Measurements from ENCODE around the gene DGCR2.
"Not testable (repeated sequence)": the region's sequence is repeated elsewhere in the genome, so short reads cannot be mapped to it uniquely, and the experiment has no call there.

Gene DGCR2

GRCh38 chr22:19038164-19038546, 84.1 kb downstream of the DGCR2 start:
- DNase-seq: no peak

- DNase-seq: no peak
These were observed 84.7 kb downstream of the DGCR2 start for GRCh38 chr22:19037282-19038163.

GRCh38 chr22:19036523-19037273, 85.5 kb downstream of the DGCR2 start:
- DNase-seq: no peak

- no peak for DNase-seq
These were observed 86.0 kb downstream of the DGCR2 start for GRCh38 chr22:19036229-19036522.

- no peak for DNase-seq
These were observed 86.6 kb downstream of the DGCR2 start for GRCh38 chr22:19035474-19036228.

- not testable (repeated sequence) for DNase-seq
These were observed 87.1 kb downstream of the DGCR2 start for GRCh38 chr22:19035126-19035473.

GRCh38 chr22:19034724-19035120, 87.5 kb downstream of the DGCR2 start:
- not testable (repeated sequence) for DNase-seq

- not testable (repeated sequence) for DNase-seq
These were observed 88.0 kb downstream of the DGCR2 start for GRCh38 chr22:19034031-19034723.

GRCh38 chr22:19033568-19033905, 88.7 kb downstream of the DGCR2 start:
- DNase-seq: not testable (repeated sequence)

- not testable (repeated sequence) for DNase-seq
These were observed 89.2 kb downstream of the DGCR2 start for GRCh38 chr22:19032898-19033567.

- not testable (repeated sequence) for DNase-seq
These were observed 89.9 kb downstream of the DGCR2 start for GRCh38 chr22:19032156-19032785.

- not testable (repeated sequence) for DNase-seq
These were observed 91.3 kb downstream of the DGCR2 start for GRCh38 chr22:19030889-19031252.

GRCh38 chr22:19030226-19030888, 91.9 kb downstream of the DGCR2 start:
- not testable (repeated sequence) for DNase-seq

GRCh38 chr22:19029113-19030103, 92.8 kb downstream of the DGCR2 start:
- DNase-seq: not testable (repeated sequence)

- not testable (repeated sequence) for DNase-seq
These were observed 94.2 kb downstream of the DGCR2 start for GRCh38 chr22:19028060-19028455.

- DNase-seq: not testable (repeated sequence)
These were observed 94.7 kb downstream of the DGCR2 start for GRCh38 chr22:19027371-19028059.

- DNase-seq: not testable (repeated sequence)
These were observed 96.1 kb downstream of the DGCR2 start for GRCh38 chr22:19026080-19026479.

GRCh38 chr22:19024956-19025489, 97.2 kb downstream of the DGCR2 start:
- DNase-seq: not testable (repeated sequence)

- not testable (repeated sequence) for DNase-seq
These were observed 98.3 kb downstream of the DGCR2 start for GRCh38 chr22:19023931-19024330.
